CD4-positive, alpha-beta T cell treated with Interleukin-15 for 4 hours (primary cell): ENCODE measurements around the gene TUBGCP3.

Experiments
- DNase-seq: peaks from one replicate; pipeline ENCODE4 v3.0.0-alpha.2; 2020; ENCODE audit warnings: low spot score

Gene TUBGCP3

DNA sequence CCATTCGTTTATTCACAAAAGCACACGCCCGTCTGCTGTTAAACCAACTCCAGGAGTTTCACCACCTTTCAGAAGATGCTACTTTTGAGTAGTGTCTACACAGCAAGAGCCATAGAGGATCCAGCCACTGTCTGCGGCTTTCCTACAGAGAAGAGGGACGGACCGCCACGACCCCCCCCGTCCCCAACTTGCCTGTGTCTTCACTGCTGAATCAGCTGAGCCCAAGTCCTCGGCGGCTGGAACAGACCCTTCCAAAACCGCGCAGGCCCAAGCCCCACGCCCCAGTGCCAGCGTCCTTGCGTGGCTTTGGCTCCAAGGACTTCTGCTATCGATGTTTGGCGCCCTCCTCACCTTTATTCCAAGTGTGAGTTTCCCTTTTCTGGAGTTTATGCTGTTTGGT lies 146.7 kb downstream of the TUBGCP3 start:
- DNase-seq, result no peak

DNA sequence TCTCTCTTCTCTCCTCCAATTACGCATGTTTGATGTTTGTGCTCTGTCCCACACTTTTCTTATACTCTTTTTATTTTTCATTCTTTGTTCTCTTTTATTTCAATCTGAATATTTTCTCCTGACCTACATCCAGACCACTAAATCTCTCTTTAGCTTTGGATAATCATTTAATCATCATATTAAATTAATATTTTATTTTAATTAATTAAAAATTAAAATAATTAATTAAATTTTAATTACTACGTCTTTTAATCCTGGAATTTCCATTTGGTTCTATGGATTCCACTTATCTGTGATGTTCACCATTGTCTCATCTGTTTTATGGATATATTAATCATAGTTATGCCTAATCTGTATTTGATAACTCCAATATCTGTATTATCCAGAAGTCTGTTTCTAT lies 149.4 kb downstream of the TUBGCP3 start:
- DNase-seq, result no peak

DNA sequence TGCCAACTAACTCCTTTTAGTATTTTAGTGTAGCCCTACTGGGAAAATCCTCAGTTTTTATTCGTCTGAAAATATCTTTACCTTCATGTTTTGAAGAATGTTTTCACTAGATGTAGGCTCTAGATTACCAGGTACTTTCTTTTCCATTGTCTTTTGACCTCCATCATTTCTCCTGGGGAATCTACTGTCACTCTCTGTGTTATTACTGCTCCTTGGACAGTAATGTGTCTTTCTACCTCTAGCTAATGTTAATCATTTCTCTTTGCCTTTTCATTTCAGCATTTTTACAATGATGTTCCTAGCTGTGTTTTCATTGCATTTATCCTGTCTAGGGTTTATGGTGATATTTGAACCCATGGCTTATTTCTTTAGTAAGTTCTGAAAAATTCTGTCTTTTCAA lies 149.9 kb downstream of the TUBGCP3 start:
- DNase-seq, result no peak

DNA sequence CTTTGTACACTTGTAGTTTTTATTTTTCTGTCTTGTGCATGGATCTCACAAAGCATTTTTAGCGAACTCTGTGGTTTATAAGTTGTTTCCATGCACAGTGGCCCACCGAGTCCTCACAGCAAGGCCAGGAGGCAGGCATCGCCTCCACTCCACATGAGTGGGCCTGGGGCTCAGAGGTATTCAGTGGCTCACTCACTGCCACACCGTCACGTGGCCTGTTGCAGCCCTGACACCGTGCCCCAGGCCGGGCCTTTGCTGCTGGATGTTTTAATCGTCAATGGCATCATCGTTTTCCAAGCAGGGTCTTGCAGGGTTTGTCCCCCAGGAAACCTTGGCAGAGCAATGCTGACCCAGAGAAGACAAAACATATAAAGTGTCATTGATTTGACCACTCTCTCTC lies 152.0 kb downstream of the TUBGCP3 start:
- DNase-seq, result no peak
